H1 (cell line): ENCODE measurements around the gene CD52. TPM values are rescaled to one million over a fixed set of nuclear protein-coding genes. Genes with fewer than 3 reads are reported as not detected.

Experiments
- BCL11A ChIP-seq, 2 experiments: IDR thresholded peaks; one replicate each; pipeline ENCODE4 v1.6.1; 2011; ENCODE audit warnings: low read depth in 2 of 2, low read length in 2 of 2, mild to moderate bottlenecking in 2 of 2
- CBX5 ChIP-seq: fragments of 300-800, 300-1000 bp; sonication (generic); IDR thresholded peaks from 2 replicates; pipeline ENCODE4 v1.7.1; 2016; ENCODE audit warnings: antibody characterized with exemption, low read length, low read depth
- CHD2 ChIP-seq: IDR thresholded peaks from 2 replicates; pipeline ENCODE4 v1.6.1; 2012; ENCODE audit warnings: low read length, improper control_type of control experiment
- EP300 ChIP-seq, 2 experiments: IDR thresholded peaks; 1 replicate in 1 of 2; 2 replicates in 1 of 2; pipeline ENCODE4 v1.6.1; 2011 to 2012; ENCODE audit warnings: low read depth in 2 of 2, low read length in 2 of 2, mild to moderate bottlenecking in 2 of 2, borderline replicate concordance in 1 of 2, inconsistent platforms in 1 of 2, moderate library complexity in 1 of 2
- FOSL1 ChIP-seq: IDR thresholded peaks from 2 replicates; pipeline ENCODE4 v1.6.1; 2011; ENCODE audit warnings: mild to moderate bottlenecking, low read depth, low read length, moderate library complexity; ENCODE audit not compliant: insufficient read depth
- GABPA ChIP-seq: IDR thresholded peaks from 2 replicates; pipeline ENCODE4 v1.6.1; 2011; ENCODE audit warnings: mild to moderate bottlenecking, low read length, moderate library complexity, borderline replicate concordance; ENCODE audit not compliant: insufficient read depth
- GTF2F1 ChIP-seq: IDR thresholded peaks from 2 replicates; pipeline ENCODE4 v1.6.1; 2012; ENCODE audit warnings: low read depth, low read length, improper control_type of control experiment, borderline replicate concordance
- HDAC6 ChIP-seq: IDR thresholded peaks from one replicate; pipeline ENCODE4 v1.7.1; 2012; ENCODE audit warnings: low read depth, mild to moderate bottlenecking, inconsistent platforms, low read length, moderate library complexity
- JUND ChIP-seq: IDR thresholded peaks from 2 replicates; pipeline ENCODE4 v1.6.1; 2011; ENCODE audit warnings: mild to moderate bottlenecking, improper control_type of control experiment, low read length
- KDM1A ChIP-seq: fragments of 200-600, 300-600 bp; sonication (generic); IDR thresholded peaks from 2 replicates; pipeline ENCODE4 v1.7.1; 2016; ENCODE audit warnings: mild to moderate bottlenecking, low read length, borderline replicate concordance
- NRF1 ChIP-seq: IDR thresholded peaks from 2 replicates; pipeline ENCODE4 v1.6.1; 2011; ENCODE audit warnings: mild to moderate bottlenecking, low read depth, low read length, improper control_type of control experiment
- RAD21 ChIP-seq, 2 experiments: IDR thresholded peaks in 1 of 2; conservative IDR thresholded peaks in 1 of 2; 2 replicates each; pipeline ENCODE4 v1.6.1; 2011; ENCODE audit warnings: low read depth in 2 of 2, low read length in 2 of 2, improper control_type of control experiment in 1 of 2, inconsistent platforms in 1 of 2, mild to moderate bottlenecking in 1 of 2, moderate library complexity in 1 of 2
- RBBP5 ChIP-seq: IDR thresholded peaks from 2 replicates; pipeline ENCODE4 v1.7.1; 2012; ENCODE audit warnings: low read depth, mild to moderate bottlenecking, inconsistent platforms, low read length, moderate library complexity, borderline replicate concordance
- RNF2 ChIP-seq: fragments of 200-900, 300-1000 bp; sonication (generic); IDR thresholded peaks from 2 replicates; pipeline ENCODE4 v1.7.1; 2016; ENCODE audit warnings: borderline replicate concordance, low read depth, mild to moderate bottlenecking, antibody characterized with exemption, low read length; ENCODE audit not compliant: poor library complexity, severe bottlenecking; ENCODE audit errors: missing control alignments
- RXRA ChIP-seq: IDR thresholded peaks from 2 replicates; pipeline ENCODE4 v1.6.1; 2011; ENCODE audit warnings: low read depth, mild to moderate bottlenecking, low read length, moderate library complexity; ENCODE audit not compliant: insufficient read depth
- SIN3A ChIP-seq, 2 experiments: IDR thresholded peaks in 1 of 2; conservative IDR thresholded peaks in 1 of 2; 2 replicates each; pipeline ENCODE4 v1.6.1; 2011 to 2012; ENCODE audit warnings: low read length in 2 of 2, improper control_type of control experiment in 1 of 2, low read depth in 1 of 2, mild to moderate bottlenecking in 1 of 2
- TEAD4 ChIP-seq: IDR thresholded peaks from 2 replicates; pipeline ENCODE4 v1.6.1; 2012; ENCODE audit warnings: low read depth, low read length, inconsistent platforms, mixed read lengths
- polyA plus RNA-seq, 7 experiments: library from polyadenylated mRNA; depleted of rRNA in 3 of 7; stranded (reverse) in 5 of 7; unstranded in 2 of 7; fragments of >200 nt in 5 of 7; fragments of 200-250 nt in 2 of 7; gene quantifications; 1 replicate in 5 of 7; 2 replicates in 1 of 7; 4 replicates in 1 of 7; pipeline versions ENCODE4 v1.2.1 to v1.2.3, GENCODE V29; 2011 to 2013; ENCODE audit warnings: missing spikeins in 2 of 7, mixed read lengths in 2 of 7
- total RNA-seq: library from RNA; stranded (reverse); fragmentation: NEBNext Ultra II Directional; extraction: Animal tissue kit (Norgen Biotek cat#: 25700); gene quantifications from 2 replicates; pipeline ENCODE4 v1.2.1, GENCODE V29; 2021
- TF ChIP-seq, protein P1 (sequence below): IDR thresholded peaks from 2 replicates; pipeline ENCODE4 v1.6.1; 2012; ENCODE audit warnings: inconsistent platforms
- TF ChIP-seq, protein P2 (sequence below): IDR thresholded peaks from 2 replicates; pipeline ENCODE4 v1.6.1; 2011; ENCODE audit warnings: low read depth, mild to moderate bottlenecking, low read length; ENCODE audit not compliant: insufficient read depth
- TF ChIP-seq, protein P3 (sequence below): IDR thresholded peaks from 2 replicates; pipeline ENCODE4 v1.6.1; 2012; ENCODE audit warnings: inconsistent platforms

Gene CD52
- total and polyA plus RNA-seq, 2 of the 8 experiments (the other 6 are each of a cell fraction or from before 2014, with no cell fraction given): 2.4 to 3.1 TPM

DNA sequence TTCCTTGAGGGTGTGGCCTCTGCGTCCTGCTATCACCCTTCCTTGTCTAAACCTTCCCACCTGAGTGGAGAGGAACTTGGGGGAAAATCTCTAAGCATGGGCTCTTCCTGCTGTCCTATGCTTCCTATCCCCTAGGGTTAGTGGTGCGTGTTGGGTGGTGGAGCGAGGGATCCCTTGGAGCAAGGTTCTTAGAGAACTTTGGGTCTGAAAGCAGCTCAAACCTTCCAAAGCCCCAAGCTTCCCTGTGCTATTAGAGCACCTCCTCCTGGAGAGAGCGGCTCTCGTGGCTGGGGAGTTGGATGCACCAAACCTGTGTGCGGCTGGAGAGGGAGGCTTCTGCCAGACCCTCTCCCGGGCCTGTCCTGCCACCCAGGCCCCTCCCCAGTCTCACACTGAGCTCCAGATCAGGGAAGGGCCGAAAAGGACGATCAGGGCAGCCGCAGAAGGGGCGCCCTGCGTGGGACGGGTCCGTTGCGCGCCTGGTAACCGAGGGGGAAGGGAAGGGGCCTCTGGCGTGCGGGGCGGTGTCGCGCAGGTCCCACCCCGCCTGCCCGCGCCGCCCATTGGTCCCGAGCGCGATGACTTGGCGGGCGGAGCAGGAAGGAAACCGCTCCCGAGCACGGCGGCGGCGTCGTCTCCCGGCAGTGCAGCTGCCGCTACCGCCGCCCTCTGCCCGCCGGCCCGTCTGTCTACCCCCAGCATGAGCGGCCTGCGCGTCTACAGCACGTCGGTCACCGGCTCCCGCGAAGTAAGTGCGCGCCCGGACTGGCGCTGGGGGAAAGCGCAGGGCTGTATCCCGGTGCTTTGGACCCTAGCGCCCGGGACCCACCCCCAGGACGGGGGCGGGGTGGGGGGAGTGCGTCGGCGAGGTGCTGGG is 38.1 kb upstream of the CD52 start, which contains the start of gene SH3BGRL3 (continued):
- TF ChIP-seq JUND: no peak
- TF ChIP-seq RNF2: no peak
- TF ChIP-seq BCL11A (IDR thresholded peaks at IDR 0.05; ENCODE audit: low read depth in 2 of 2, low read length in 2 of 2): no peak
- TF ChIP-seq GABPA: 0 out of 2 replicates have a peak, but pooled peaks have one; percentile 13
- TF ChIP-seq HDAC6: no peak
- TF ChIP-seq EP300 (IDR thresholded peaks at IDR 0.05; ENCODE audit: borderline replicate concordance in 1 of 2, low read depth in 2 of 2, low read length in 2 of 2): no peak
- TF ChIP-seq TEAD4: no peak
- no peak for TF ChIP-seq CBX5
- TF ChIP-seq SIN3A (conservative IDR thresholded peaks at IDR 0.05 in 1 of 2, IDR thresholded peaks at IDR 0.05 in 1 of 2; ENCODE audit: low read depth in 1 of 2, low read length in 2 of 2): peak; percentile 32 to 60; a peak in 3 of 4 replicates
- TF ChIP-seq FOSL1: no peak
- TF ChIP-seq, protein P1, sequence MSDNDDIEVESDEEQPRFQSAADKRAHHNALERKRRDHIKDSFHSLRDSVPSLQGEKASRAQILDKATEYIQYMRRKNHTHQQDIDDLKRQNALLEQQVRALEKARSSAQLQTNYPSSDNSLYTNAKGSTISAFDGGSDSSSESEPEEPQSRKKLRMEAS: peak; percentile 29; the same call in 1 of the 2 replicates
- no peak for TF ChIP-seq NRF1
- TF ChIP-seq RXRA: no peak
- TF ChIP-seq, protein P2, sequence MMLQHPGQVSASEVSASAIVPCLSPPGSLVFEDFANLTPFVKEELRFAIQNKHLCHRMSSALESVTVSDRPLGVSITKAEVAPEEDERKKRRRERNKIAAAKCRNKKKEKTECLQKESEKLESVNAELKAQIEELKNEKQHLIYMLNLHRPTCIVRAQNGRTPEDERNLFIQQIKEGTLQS: no peak
- TF ChIP-seq KDM1A: no peak
- TF ChIP-seq RBBP5: 0 out of 2 replicates have a peak, but pooled peaks have one; percentile 31
- TF ChIP-seq GTF2F1: no peak
- TF ChIP-seq, protein P3, sequence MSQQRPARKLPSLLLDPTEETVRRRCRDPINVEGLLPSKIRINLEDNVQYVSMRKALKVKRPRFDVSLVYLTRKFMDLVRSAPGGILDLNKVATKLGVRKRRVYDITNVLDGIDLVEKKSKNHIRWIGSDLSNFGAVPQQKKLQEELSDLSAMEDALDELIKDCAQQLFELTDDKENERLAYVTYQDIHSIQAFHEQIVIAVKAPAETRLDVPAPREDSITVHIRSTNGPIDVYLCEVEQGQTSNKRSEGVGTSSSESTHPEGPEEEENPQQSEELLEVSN: peak; percentile 75
- TF ChIP-seq RAD21 (IDR thresholded peaks at IDR 0.05 in 1 of 2, conservative IDR thresholded peaks at IDR 0.05 in 1 of 2; ENCODE audit: low read depth in 2 of 2, low read length in 2 of 2): peak; percentile 48 to 51
- no peak for TF ChIP-seq CHD2
